ENCODE data around the gene MYH15.
A peak's percentile ranks its signal among the peaks of the same experiment; 100 is the strongest.

Gene MYH15

DNA sequence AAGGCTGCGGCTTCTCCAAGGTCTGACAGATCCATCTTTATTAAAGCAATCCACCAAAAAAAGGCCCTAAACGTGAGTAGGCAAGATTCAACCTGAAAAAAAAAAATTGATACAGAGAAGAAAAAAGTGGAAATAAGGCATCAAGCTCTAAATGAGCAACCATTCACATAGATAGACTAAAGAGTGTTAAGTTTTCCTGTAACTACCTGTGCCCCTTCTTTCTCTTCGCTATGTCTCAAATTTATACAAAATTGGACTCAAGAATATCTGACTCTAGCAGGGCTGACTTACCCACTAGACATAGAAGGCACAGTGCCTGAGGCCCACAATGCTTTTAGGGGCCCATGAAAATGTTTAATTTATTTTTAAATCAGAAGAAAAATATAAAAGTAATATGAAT, at the start of gene MYH15:
Gene MYH15, minus strand, starts transcription at position 101 of the 400 bp plus-strand sequence. Its CDS starts 66 bp downstream, at position 35.
- no peak for DNase-seq

DNA sequence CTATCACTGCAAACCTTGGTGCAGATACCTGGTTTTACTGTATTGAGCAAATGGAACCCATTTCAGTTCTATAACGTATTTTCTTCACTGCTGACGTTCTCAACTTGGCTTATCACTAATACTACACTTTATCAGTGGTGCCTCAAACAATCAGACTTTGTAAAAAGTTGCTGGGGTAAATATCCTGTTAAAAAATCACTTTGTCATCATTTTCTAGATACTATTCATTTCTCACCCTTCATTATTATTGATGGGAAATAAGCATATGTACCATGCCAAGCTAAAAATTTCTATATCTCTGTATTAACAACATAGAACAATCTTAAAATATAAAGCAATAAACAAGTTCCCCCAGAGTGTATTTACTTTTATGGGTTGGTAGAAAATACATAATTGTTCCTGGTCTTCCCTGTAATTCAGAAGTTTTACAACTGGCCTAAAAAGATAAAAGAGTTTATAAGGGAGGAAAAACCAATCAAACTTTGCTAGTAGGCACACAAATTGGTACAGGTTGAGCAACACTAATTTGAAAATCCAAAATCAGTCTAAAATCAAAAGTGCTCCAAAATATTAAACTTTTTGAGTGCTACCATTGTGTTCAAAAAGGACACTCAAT, 45.7 kb upstream of the MYH15 start:
- no peak for DNase-seq

DNA sequence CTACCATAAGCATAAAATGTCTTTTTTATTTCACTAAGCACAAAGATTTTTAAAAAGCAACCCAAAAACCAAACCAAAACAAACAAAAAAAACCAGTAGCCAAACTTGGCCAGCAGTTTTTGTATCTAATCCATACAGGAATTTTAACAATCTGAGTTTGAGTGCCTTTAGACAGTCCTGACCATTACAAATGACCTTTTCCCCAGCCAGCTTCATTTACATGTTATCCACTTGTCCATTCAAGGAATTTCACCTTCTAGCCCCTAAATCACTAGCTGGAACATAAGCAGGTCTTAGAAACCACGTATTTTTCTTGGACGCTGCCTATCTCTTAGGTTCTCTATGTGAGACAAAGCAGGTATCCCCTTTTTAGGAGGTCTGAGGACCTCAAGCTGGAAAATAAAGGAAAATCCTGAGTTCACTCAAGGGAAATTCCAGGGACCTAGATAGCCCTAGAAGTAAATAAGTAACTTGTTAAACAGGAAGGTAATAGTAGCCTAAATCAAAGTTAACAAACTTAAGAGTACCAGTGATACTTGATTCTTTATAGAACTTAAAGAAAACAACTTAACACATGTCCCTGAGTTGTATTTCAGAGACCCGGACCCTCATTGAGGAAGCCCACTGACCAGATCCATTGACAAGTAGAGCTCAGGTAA, 44.6 kb upstream of the MYH15 start:
- DNase-seq, result no peak

DNA sequence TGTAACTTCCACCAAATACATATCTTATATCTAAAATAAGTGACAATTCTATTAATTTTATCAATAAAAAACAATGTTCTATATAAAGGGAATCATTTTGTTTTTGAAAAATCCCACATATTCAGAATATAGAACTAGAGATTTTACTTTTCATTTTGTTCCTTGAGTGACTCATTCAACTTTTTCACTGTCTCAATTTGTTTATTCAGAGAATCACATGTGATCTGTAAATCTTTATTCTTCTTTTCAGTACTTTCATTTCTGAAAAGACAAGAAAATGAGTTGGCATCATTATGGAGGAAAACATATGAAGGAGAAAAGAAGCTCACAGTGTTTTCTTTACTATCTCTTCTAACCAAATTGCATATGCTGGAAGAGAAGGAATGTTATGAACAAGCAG, 43.8 kb upstream of the MYH15 start:
- no peak for DNase-seq

DNA sequence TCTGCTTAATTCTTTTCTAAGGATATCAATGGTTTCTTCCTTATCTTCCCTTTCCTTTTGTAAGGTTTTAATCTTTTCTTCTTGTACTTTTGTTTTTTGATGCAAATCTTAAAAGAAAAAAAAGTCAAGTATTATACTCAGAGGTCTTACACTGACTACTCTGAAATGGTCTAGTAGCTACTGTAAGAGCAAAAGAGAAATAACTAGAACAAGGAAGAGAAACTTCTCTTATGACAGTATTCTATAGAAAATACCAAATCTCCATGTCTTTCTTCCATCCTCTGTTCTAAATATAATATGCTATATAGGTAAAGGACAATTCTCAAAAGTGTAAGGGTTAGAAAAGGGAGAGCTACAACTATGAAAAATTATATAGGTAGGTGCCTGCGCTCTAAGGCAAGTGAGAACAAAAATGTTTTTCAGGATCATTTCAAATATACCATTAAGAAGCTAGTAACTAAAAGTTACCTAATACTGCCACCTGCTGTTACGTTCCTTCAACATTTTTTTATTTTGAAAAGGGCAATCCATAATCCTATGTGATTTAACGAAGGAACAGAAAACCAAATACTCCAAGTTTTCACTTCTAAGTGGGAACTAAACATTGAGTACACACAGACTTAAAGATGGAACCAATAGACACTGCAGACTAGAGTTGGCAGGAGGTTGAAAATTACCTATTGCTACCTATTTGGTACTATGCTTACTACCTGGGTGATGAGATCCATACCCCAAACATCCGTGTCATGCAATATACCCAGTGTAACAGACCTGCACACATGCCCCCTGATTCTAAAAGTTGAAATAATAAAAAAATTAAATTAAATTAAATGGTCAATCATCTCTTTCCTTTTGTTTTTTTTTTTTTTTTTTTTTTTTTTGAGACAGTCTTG, 42.1 kb upstream of the MYH15 start:
- peak; percentile 85 for DNase-seq

DNA sequence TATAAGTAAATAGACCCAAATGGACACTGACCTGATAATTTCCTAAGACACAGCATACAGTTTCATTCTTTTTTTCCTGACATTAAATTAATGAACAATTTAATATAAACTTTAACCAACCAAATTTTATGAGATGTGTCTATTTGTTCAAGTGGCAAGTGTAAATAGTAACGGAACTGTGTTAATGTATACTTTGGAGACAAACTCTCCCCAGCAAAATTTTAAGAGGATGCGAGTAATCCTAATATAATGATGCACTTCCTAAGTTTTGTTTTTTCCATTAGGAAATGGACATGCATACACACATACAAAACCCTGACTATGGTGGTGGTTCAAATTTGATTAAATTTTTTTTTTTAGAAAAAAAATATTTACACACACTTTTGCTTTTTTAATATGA, 38.5 kb upstream of the MYH15 start:
- no peak for DNase-seq

DNA sequence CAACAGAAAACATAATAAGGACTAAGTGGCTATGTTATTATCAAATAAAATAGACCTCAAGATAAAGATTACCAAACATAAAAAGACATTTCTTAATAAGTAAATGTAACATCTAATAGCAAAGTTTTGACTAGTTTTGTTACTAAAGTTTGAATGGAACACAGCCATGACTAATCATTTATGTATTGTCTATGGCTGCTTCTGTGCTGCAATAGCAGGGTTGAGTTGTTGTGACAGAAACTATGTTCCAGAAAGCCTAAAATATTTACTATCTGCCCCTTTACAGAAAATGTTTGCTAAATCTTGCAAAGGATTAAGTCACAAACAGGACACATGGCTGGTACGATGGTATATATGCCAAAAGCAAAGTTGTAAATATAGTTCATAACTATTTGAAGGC, 37.9 kb upstream of the MYH15 start:
- no peak for DNase-seq

DNA sequence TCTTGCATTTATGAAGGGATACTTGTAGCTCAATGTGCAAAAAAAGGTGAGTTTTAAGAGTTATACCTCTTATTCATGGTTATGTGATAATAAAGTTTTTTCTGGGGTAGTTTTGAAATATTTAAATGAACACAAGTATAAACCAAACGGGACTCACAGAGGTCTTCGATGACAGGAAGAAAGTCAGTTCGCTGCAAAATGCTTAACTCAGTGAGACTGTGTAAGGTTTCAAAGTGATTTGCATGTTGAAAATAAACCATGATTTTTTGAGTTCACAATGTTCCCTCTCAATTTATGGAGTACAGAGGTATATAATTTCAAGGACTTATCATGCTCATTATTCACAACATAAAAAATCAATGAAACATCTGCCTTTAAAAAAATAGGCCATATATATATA, 36.3 kb upstream of the MYH15 start:
- no peak for DNase-seq

DNA sequence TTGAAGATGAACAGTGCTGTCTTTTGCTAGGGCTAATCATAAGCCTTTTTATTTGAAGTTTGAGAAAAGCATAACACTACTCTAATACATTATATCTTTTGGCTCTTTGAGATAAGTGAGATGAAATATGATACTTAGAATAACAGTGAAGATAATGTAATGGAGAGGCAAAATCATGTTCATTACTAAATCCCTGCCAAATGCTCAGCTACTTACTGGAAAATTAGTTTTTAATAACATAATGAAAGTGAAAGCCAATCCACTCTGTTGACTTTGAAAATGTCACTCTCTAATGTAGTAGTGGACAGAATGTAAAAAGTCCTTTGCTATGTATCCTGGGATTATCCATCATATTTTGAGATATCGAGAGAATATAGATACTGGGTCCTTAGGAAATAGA, 35.9 kb upstream of the MYH15 start:
- no peak for DNase-seq

DNA sequence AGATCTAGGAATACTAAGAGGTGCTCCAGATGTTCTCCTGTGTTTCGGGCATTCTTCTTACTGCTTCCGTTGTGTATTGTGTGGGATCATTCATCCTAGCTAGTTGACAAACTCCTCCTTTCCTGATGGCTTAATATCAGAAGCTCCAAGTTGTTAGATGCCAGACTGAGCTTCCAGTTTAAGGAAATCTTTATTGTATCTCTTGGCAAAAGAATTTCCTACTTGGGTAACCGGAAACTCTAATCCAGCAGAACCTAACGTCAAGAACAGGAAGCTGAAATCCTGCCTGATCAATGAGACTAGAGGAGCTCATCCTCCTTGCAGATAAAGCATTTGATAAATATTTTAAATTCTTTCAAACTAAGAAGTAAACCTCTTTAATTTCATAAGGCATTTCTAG, 27.7 kb upstream of the MYH15 start:
- no peak for DNase-seq

DNA sequence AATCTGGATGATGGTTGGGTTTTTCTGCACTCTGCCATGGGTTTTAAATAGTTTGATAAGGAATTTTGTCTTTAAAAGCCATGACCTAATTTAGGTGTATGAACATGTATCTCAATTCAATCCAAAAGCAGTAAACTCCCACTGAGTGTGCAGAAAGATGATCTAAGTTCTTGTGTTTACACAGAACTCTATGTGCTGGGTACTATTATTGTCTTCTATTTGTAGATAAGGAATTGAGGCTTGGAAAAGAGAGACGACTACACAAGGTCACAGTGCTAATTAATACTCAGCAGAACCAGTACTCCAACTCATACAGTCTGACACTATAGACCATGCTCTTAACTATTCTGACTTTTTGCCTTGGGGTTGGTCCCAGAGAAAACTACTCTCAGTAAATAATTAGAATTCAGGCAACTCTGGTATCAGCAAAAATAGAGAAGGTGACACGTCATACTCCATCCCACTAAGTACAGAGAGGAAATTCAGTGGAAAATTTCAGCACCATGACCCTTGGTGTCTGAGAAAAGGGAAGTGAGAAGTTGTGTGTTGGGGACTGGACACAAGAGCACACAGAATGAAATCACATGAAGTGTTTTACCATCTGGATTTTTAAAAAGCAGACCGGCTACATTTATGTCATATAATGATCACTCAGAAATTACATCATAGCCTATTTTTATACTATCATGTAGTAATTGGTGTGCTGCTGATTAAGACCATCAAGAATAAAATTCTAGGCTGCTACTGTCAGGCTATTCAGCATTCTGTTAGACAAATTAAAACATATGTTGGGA, 18.3 kb upstream of the MYH15 start:
- no peak for DNase-seq

DNA sequence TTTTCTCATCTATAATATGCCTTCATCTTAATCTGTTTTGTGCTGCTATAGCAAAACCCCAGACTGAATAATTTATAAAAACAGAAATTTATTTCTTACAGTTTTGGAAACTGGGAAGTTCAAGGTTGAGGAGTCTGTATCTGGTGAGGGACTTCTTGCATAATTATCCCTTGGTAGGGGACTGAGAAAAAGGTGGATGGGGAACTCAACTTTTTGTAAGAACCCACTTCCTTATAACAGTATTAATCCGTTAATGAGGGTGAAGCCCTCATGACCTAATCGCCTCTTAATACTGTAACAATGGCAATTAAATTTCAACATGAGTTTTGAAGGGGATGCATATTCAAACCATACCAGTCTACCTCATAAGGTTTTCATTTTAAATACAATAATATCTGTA, 17.4 kb upstream of the MYH15 start:
- no peak for DNase-seq

DNA sequence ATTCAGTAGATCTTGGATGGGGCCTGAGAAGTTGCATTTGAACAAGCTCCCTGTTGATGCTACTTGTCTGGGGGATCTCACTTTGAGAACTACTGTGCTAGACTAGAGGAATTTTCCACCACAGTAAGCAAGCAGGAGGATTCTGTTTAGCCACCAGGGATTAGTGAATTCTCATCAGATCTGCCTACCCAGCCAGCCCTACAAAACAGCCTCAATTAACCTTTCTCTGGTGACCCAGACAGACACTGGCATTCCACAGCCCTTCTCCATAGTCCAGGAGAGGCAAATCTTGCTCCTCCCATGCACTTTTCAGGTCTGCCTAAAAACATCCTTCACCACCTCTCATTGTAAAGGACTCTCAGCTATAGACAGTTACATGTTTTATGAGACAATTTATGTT, 16.7 kb upstream of the MYH15 start:
- DNase-seq, result peak; percentile 68

DNA sequence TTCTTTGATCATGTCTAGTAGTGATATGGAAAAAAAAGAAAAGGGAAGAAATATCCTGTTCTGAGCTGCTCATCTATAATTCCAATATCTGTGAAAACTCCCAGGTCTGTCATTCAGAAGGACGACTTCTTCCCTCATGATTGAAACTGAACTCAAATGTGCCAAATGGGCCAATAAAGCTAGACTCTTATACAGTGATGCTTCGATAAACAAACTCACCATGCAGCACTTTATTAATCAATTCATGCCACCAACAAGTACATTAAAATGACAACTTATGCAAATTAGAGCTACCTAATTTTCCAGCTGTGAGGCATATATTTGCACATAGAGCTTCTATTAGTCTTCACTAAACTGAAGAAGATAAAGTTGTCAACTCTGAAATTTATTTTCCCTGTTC, 15.6 kb upstream of the MYH15 start:
- DNase-seq, result no peak

DNA sequence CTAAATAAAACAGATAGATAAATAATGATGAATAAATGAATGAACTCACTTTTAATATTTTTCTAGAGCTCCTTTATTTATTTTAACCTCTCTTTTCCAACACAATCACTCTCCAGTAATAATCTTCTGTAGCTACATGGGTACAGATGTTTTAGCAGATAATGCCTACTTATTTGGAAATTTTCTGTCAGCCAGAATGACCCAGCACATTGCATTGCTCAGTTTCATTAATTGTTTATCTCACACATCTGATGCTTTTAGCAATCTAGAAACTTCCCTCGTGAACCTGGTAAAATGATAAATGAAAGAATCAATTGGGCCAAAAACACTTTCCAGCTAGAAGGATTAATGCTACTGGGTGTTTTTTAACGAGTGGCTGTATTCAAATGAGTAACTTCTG, 14.9 kb upstream of the MYH15 start:
- no peak for DNase-seq

DNA sequence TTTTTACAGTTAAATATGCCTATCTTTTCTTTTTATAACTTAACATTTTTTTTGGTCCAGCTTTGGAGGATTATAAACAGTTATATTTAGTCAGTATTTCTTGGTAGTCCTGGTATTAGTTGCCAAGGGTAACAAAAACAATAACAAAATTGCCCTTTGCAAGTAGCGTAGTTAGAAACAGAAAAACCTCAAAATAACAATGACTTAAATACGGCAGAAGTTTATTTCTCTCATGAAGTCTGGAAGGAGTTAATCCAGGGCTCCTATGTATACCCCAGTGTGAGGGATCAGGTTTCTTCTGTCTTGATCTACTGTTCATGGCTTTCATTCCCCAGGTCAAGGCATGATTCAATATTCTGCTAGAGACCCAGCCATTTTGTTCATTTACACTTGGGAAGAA, 14.1 kb upstream of the MYH15 start:
- peak; percentile 17 for DNase-seq

DNA sequence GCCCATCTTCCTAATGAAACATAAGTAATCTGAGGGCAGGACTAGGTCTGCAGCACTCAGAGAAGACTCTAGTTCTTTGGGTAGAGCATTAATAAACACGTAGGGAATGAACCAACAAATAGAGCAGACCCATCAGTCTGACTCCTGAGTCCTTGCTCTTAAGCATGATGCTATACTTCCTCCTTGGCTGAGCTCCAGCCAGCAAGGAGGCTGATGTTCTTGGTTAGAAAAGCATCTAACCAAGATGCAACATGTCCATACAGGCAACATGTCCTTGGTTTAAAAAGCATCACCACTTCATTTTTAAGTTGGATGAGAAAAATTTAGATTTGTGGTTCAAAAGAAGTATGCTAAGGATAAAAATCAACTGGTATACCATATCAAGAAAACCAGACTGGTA, 8.5 kb upstream of the MYH15 start:
- DNase-seq, result no peak

DNA sequence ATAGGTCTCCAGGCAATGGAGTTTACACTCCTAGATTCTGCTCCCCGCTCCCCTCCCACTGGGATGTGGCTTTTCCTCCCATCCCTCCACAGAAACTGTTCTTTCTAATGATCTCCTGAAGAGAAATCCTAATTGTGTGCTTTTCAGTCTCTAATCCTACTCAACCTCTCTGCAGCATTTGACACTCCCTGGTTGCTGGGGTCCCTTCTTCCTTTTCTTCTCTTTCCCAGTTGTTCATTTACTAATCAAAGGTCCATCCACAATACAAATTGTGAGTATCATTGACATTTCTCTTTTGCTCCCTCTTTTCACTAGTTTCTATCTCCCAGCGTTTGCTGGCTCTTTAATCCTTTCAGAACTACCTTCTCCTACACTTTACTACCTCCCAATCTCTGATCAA, 6.5 kb upstream of the MYH15 start:
- DNase-seq, result no peak

DNA sequence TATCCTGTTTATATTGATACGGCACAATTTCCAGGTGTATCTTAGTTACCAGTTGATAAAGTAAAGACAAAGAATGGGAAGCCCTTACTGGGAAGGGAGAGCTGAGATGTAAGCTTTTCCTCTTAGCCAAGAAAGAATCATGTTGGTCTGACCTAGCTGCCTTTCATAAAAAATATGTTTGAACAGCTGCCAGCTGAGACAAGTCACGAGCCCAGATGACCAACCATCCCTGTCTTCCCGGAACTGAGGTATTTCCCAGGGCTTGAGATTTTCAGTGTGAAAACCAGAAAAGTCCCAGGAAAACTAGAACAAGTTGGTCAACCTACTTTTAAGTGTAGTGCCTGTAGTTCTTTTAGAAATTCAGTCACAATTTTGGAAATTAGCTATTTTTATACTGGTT, 3.6 kb upstream of the MYH15 start:
- no peak for DNase-seq

DNA sequence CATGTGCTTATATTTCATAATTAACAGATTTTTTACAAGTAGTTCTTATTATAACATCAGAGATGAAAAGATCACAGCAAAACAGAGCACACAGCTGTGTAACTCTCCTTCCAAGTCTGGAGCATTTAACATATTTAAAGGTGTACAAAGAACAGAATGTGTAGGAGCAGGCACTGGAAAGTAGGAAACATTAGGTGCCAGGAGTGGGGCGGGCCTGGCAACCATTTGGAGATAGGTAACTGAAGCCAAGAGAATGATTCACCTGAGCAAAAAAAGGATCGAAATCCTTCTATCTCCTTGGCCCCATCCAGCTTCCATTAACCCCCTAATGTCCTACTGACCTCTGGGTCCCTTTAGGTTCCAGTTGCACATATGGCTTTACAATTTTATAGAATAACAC, 2.3 kb upstream of the MYH15 start:
- no peak for DNase-seq

DNA sequence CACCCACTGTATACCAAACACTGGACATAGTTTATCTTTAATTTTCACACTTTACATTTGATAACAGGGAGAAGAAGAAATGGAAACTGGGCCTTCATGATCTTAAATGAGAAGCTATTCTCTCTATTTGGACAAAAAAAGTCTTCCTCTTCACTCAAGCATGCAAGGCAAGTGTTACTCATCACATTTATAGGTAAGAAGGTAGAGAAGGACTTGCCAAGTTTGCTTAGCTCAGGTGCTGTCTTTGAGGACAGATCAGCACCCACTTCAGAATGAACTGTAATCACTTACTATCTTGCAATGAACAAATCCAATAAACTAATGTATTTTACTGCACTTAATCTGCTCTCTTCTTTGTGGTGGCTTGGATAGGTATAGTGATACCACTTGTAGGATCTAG, 1.1 kb upstream of the MYH15 start:
- DNase-seq, result no peak

DNA sequence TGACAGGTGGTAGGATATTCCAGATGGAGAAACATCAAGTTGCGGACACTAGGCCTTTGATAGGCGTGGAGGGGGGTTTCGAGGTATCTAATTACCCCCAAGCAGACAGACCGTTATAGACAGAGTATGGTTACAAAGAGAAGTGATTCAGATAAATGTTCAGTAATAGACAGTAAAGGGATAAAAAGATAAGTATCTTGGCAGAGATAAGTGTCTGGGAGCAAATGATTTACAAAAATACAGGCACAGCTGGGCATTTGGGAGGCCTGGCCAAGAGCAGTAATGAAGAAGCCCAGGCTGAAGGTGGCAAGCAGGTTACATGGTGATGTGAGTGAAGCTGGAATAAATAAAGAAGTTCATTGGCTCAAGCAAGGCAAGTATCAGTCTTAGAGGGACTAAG, 659 bp upstream of the MYH15 start:
- DNase-seq, result no peak

DNA sequence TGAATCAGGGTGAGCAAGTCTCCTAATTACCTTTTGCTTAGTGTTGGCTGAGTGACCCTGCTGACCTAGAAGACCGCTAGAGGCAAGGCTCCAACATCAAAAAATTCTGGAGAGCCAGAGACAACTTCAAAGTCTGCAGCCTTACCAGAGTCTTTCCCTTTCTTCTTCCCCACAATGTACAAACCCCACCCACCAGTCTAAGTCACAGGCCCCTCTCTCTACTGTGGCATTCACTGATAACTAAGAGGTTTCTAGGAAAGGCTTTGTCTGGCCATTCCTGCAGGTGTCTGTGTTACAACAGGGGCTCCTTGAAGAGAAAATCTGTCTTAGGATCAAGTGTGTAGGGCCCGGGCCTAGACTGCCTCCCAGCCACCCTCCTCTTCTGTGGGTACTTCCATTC, 525 bp downstream of the MYH15 start:
- DNase-seq, result no peak
